NCI-H524 treated with DMSO at 0.1 percent for 48 hours (cell line): ENCODE data around the gene IFNAR2.
A peak's percentile ranks its signal among the peaks of the same experiment; 100 is the strongest.
"Not testable (repeated sequence)": the region's sequence is repeated elsewhere in the genome, so short reads cannot be mapped to it uniquely, and the experiment has no call there.

Experiments
- DNase-seq: peaks from one replicate; lab custom pipeline; 2025; lab: John Stamatoyannopoulos, UW

The IFNAR2 gene

GRCh38 chr21:33217138-33217520 is 12.6 kb upstream of the IFNAR2 start:
- DNase-seq, result no peak

DNA sequence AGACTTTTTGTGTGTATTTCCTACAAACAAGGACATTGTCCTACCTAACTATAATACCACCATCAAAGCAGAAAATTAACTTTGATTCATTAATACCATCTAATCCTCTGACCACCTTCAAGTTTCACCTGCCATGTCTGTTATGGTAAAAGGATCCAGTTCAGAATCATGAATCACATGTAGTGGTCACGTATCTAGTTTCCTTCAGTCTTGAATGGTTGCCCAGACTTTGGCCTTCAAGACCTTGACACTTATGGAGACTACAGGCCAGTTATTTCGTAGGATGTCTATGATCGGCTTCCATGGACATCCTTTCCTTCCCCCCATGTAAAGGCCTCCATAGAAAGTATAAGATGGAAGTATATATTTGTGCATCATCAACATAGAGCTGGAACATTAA is 10.4 kb upstream of the IFNAR2 start:
- DNase-seq, result no peak

- no peak for DNase-seq
Measured at GRCh38 chr21:33219954-33220353, 9.8 kb upstream of the IFNAR2 start.

DNA sequence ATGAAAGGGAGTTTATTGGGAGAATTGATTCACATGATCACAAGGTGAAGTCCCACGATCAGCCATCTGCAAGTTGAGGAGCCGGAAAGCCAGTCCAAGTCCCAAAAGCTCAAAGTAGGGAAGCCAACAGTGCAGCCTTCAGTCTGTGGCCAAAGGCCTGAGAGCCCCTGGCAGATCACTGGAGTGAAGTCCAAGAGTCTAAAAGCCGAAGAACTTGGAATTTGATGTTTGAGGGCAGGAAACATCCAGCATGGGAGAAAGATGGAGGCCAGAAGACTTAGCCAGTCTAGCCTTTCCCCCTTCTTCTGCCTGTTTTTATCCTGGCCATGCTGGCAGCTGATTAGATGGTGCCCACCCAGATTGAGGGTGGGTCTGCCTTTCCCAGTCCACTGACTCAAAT is 4.4 kb upstream of the IFNAR2 start:
- DNase-seq, result not testable (repeated sequence)

GRCh38 chr21:33228455-33228854 is 1.3 kb upstream of the IFNAR2 start:
- DNase-seq, result no peak

GRCh38 chr21:33229099-33229783 is 497 bp upstream of the IFNAR2 start:
- peak; percentile 49 for DNase-seq

- peak; percentile 20 for DNase-seq
Measured at GRCh38 chr21:33230545-33231324, 997 bp downstream of the IFNAR2 start.

- no peak for DNase-seq
Measured at GRCh38 chr21:33231526-33231925, 1.8 kb downstream of the IFNAR2 start.

GRCh38 chr21:33232291-33233034 is 2.7 kb downstream of the IFNAR2 start:
- no peak for DNase-seq

- DNase-seq, result no peak
Measured at GRCh38 chr21:33234635-33235520, 5.1 kb downstream of the IFNAR2 start.

DNA sequence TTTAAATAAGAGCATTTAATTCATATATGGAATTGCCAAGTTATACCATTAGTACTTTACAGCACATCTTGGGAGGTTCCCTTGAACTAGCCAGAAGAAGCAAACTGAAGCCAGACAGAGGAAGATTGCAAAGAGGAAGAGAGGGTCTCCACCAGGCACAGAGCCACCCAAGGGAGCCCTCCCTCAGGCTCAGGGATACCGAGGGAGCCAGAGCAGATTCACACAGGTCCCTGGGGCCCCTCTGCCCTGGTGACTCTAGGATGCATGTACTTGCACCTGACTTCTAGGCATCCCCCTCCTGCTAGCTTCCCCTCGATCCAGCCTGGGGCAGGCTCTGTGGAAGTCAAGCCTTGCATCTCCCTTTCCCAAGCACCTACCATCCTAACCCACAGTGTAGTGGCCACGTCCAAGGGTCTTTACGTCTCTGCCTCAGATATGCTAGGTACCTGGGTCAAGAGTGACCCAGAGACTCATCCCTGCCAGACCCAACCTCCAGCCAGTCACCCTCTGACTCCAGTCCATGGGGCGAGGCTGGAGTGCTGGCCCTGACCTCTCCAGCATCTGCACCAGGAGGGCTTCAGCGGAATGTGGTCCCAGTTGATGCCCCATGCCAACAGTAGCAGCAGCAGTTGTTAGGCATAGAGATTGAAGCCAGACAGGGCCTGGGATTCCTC is 6.4 kb downstream of the IFNAR2 start:
- no peak for DNase-seq

GRCh38 chr21:33236766-33237165 is 7.0 kb downstream of the IFNAR2 start:
- no peak for DNase-seq

- DNase-seq, result no peak
Measured at GRCh38 chr21:33237486-33237885, 7.7 kb downstream of the IFNAR2 start.

DNA sequence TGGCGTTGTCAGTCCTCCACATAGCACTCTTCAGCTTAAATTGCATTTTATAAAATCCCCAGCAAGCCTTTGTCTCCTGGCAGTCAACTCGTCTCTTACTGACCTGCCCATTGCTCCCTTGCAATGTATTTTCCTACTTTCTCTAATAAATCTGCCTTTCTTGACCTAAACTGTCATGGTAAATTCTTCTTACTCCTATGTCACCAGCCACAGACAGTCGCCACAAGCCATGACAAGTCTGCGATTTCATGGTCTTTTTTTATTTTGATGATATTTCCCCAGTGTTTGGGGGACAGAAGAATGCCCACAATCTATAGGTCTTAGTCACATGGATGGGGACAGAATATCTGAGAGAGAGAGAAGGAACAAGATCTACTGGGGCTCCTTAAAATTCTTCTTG is 8.4 kb downstream of the IFNAR2 start:
- no peak for DNase-seq

DNA sequence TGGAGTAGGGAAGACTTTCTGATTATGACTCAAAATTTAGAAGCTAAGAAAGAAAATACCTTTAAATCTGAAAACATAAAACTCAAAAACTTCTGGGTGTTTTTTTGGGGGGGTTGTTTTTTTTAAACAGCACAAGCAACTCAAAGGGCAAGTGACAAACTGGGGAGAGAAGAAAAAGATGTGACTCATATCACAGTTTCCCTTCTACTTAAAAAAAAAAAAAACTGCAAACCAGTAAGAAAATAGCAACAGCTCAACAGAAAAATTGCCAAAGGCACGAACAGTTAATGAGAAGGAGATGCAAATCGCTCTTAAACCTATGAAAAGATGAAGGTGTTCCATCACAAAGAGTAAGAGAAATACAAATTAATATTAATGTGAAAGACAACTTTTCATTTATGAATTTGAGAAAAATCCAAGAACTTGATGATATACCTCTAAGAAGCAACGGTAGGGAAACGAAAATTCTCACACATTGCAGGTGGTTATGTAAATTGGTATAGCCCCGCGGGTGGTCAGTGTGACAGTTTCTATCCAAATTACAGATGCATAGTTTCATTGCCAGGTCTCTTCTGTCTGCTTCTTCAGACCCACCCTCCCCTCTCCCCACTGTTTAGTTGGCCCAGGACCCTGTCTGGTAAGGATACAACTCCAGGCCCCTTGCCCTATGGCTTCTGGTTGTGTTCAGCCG is 9.0 kb downstream of the IFNAR2 start:
- DNase-seq, result no peak

DNA sequence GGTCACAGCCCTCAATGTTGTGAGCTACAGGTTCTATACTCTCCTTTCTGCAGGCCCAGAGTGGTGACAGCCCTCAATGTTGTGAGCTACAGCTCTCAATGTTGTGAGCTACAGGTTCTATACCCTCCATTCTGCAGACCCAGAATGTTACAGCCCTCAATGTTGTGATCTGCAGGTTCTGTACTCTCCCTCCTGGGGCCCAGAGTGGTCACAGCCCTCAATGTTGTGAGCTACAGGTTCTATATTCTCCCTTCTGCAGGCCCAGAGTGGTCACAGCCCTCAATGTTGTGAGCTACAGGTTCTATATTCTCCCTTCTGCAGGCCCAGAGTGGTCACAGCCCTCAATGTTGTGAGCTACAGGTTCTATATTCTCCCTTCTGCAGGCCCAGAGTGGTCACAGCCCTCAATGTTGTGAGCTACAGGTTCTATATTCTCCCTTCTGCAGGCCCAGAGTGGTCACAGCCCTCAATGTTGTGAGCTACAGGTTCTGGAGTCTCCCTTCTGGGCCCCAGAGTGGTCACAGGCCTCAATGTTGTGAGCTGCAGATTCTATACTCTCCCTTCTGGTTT is 9.9 kb downstream of the IFNAR2 start:
- not testable (repeated sequence) for DNase-seq

DNA sequence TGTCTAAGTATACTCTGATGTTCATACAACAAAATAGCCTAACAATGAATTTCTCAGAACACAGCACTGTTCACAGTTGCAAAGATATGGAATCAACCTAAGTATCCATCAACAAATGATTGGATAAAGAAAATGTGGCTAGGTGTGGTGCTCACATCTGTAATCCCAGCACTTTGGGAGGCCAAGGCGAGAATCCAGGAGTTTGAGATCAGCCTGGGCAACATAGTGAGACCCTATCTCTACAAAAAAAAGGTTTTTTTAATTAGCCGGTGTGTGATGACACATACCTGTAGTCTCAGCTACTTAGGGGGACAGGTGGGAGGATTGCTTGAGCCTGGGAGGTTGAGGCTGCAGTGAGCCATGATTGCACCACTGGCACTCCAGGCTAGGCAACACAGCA is 10.7 kb downstream of the IFNAR2 start:
- no peak for DNase-seq

DNA sequence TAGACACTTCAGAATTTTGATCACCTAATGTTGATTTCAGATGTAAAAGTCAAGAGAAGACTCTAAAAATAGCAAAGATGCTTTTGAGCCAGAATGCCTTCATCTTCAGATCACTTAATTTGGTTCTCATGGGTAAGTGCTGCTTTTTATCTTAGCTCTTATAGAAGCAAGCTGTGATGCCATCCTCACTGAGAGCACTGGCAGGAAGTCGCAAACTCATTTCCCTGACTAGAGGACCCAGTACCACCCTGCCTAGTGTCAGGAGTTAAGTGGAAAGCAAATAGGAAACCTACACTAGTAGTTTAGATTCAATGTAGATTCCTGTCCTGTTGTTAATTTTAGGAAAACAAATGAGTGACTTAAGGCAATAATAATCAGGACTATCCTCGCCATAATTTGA is 12.1 kb downstream of the IFNAR2 start:
- DNase-seq, result no peak

GRCh38 chr21:33242846-33243245 is 13.1 kb downstream of the IFNAR2 start:
- DNase-seq, result not testable (repeated sequence)

DNA sequence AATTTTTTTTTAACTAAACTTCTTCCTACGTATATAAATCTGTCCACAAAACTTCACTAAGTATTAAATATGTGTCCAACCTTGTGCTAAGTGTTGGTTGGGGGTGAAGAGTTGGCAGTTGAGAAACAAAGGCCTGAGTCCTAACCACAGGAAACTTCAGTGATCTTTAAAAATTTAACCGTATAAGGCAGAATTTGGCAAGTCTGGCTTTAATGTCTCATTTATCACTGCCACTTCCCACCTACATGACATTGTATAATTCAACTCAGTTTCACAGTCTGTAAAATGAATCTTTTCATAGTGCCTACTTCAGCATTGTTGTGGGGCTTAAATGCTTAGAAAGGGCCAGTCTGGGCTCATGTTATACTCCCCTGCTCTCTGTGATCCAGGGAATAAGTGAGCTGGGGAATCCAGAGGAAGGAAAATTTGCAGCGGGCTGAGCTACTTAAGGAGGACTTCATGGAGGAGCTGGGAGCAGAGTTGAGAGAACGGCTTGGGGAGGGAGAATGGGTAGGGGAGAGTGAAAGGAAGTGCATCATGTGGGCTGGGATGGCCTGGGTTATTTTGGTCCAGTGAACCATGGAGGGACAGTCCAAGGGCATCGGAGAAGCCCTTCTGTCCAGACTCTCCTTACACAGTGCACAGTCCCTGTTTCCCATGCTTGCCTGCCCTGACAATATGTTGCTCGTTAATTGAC is 14.5 kb downstream of the IFNAR2 start:
- DNase-seq, result no peak
